ENCODE data around the gene KRTAP22-1. TPM values are rescaled to one million over a fixed set of nuclear protein-coding genes. Genes with fewer than 3 reads are reported as not detected.

The KRTAP22-1 gene
- total and polyA plus RNA-seq, 2 donors (not counting 1 experiment from before 2014, with no cell fraction given), result not detected

- Mint-ChIP-seq H3K27me3 (no peaks in the 10 kb centered on the region), H3K9me3 (ENCODE audit: insufficient read depth) (no peaks in the 10 kb centered on the region), H3K4me3 (no peak overlapping the region), H3K4me1 (no peaks in the 10 kb centered on the region), H3K27ac (no peak overlapping the region)
- POLR2A ChIA-PET, result no interaction called here
- Histone ChIP-seq H3K4me1 (ENCODE audit: control insufficient read depth in 2 of 2, insufficient read depth in 2 of 2, low read length in 2 of 2) (no peaks in the 10 kb centered on the region), H3K4me2 (replicated peaks; ENCODE audit: low read depth, low read length, poor library complexity, severe bottlenecking) (no peak overlapping the region), H3K9ac (ENCODE audit: low read length) (no peak overlapping the region), H3K79me2 (ENCODE audit: control insufficient read depth, insufficient read depth, low read length) (no peaks in the 10 kb centered on the region), H3K4me3 (ENCODE audit: control extremely low read depth in 1 of 5, extremely low read depth in 1 of 5, insufficient read depth in 1 of 5, low read depth in 2 of 5, low read length in 4 of 5) (no peak overlapping the region), H3K9me3 (ENCODE audit: control extremely low read depth in 1 of 3, control insufficient read depth in 2 of 3, insufficient read depth in 1 of 3, low read length in 2 of 3) (no peaks in the 10 kb centered on the region), H3K36me3 (replicated peaks in 1 of 2; ENCODE audit: control extremely low read depth in 1 of 2, control insufficient read depth in 1 of 2, extremely low read depth in 1 of 2, insufficient read depth in 2 of 2, low read length in 1 of 2) (no peaks in the 10 kb centered on the region), H4K20me1 (ENCODE audit: control insufficient read depth, insufficient read depth, low read length, poor library complexity, severe bottlenecking) (no peaks in the 10 kb centered on the region), H3K27ac (ENCODE audit: low read length in 2 of 2) (no peak overlapping the region), H3K27me3 (replicated peaks in 1 of 4; ENCODE audit: control extremely low read depth in 1 of 4, control insufficient read depth in 3 of 4, insufficient read depth in 4 of 4, low read length in 3 of 4) (no peaks in the 10 kb centered on the region), H2AFZ (ENCODE audit: insufficient read depth, low read depth, low read length, poor library complexity, severe bottlenecking) (no peak overlapping the region)
- TF ChIP-seq EZH2 (IDR thresholded peaks at IDR 0.05; ENCODE audit: borderline replicate concordance, insufficient read depth, low read depth, low read length, poor library complexity, severe bottlenecking), result no peak
- TF ChIP-seq, protein P1, sequence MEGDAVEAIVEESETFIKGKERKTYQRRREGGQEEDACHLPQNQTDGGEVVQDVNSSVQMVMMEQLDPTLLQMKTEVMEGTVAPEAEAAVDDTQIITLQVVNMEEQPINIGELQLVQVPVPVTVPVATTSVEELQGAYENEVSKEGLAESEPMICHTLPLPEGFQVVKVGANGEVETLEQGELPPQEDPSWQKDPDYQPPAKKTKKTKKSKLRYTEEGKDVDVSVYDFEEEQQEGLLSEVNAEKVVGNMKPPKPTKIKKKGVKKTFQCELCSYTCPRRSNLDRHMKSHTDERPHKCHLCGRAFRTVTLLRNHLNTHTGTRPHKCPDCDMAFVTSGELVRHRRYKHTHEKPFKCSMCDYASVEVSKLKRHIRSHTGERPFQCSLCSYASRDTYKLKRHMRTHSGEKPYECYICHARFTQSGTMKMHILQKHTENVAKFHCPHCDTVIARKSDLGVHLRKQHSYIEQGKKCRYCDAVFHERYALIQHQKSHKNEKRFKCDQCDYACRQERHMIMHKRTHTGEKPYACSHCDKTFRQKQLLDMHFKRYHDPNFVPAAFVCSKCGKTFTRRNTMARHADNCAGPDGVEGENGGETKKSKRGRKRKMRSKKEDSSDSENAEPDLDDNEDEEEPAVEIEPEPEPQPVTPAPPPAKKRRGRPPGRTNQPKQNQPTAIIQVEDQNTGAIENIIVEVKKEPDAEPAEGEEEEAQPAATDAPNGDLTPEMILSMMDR (IDR thresholded peaks at IDR 0.05), result no peak
- intact Hi-C loops (cut with micrococcal nuclease), result no loop called here
- ATAC-seq (ENCODE audit: low read depth) (no peak), DNase-seq (no peak)
- CTCF ChIA-PET, result no interaction called here
- 100% methylated on average over 1 of the region's 2 CpGs for WGBS (ENCODE audit: insufficient coverage)
These were observed 38.9 kb upstream of the KRTAP22-1 start for GRCh38 chr21:30561957-30562356.

- no peak overlapping the region for H3K4me3 Mint-ChIP-seq
- H3K27ac Mint-ChIP-seq, result no peak overlapping the region
- no peaks in the 10 kb centered on the region for H3K27me3 ChIP-seq (replicated peaks in 1 of 4; ENCODE audit: control extremely low read depth in 1 of 4, control insufficient read depth in 3 of 4, insufficient read depth in 4 of 4, low read length in 3 of 4)
- no peak overlapping the region for H3K4me2 ChIP-seq (replicated peaks; ENCODE audit: low read depth, low read length, poor library complexity, severe bottlenecking)
- H3K9me3 ChIP-seq (ENCODE audit: control extremely low read depth in 1 of 3, control insufficient read depth in 2 of 3, insufficient read depth in 1 of 3, low read length in 2 of 3), result no peaks in the 10 kb centered on the region
- ChIA-PET POLR2A (no interaction called here), CTCF (no interaction called here)
- H3K4me3 ChIP-seq (ENCODE audit: control extremely low read depth in 1 of 5, extremely low read depth in 1 of 5, insufficient read depth in 1 of 5, low read depth in 2 of 5, low read length in 4 of 5), result no peak overlapping the region
- no peaks in the 10 kb centered on the region for H3K79me2 ChIP-seq (ENCODE audit: control insufficient read depth, insufficient read depth, low read length)
- no peaks in the 10 kb centered on the region for H3K27me3 Mint-ChIP-seq
- no peaks in the 10 kb centered on the region for H3K9me3 Mint-ChIP-seq (ENCODE audit: insufficient read depth)
- TF ChIP-seq, protein P1 (IDR thresholded peaks at IDR 0.05), result no peak
- TF ChIP-seq EZH2 (IDR thresholded peaks at IDR 0.05; ENCODE audit: borderline replicate concordance, insufficient read depth, low read depth, low read length, poor library complexity, severe bottlenecking), result no peak
- ATAC-seq (ENCODE audit: low read depth), result no peak
- H3K4me1 Mint-ChIP-seq, result no peaks in the 10 kb centered on the region
- 50% methylated on average over 2 of the region's 6 CpGs for WGBS (ENCODE audit: insufficient coverage)
- H2AFZ ChIP-seq (ENCODE audit: insufficient read depth, low read depth, low read length, poor library complexity, severe bottlenecking), result no peak overlapping the region
- intact Hi-C loops (cut with micrococcal nuclease), result no loop called here
- H3K27ac ChIP-seq (ENCODE audit: low read length in 2 of 2), result no peak overlapping the region
- no peaks in the 10 kb centered on the region for H3K4me1 ChIP-seq (ENCODE audit: control insufficient read depth in 2 of 2, insufficient read depth in 2 of 2, low read length in 2 of 2)
- no peaks in the 10 kb centered on the region for H3K36me3 ChIP-seq (replicated peaks in 1 of 2; ENCODE audit: control extremely low read depth in 1 of 2, control insufficient read depth in 1 of 2, extremely low read depth in 1 of 2, insufficient read depth in 2 of 2, low read length in 1 of 2)
- no peaks in the 10 kb centered on the region for H4K20me1 ChIP-seq (ENCODE audit: control insufficient read depth, insufficient read depth, low read length, poor library complexity, severe bottlenecking)
- no peak for DNase-seq
- no peak overlapping the region for H3K9ac ChIP-seq (ENCODE audit: low read length)
These were observed 37.8 kb upstream of the KRTAP22-1 start for GRCh38 chr21:30563072-30563471.
